HG02885 (cell line): Measurements from ENCODE around the gene RPL41.
"Not testable (repeated sequence)": the region's sequence is repeated elsewhere in the genome, so short reads cannot be mapped to it uniquely, and the experiment has no call there.

Experiments used
- ATAC-seq: cut with Tn5 transposase; IDR thresholded peaks from one replicate; pipeline ENCODE4 v1.9.1; 2021; ENCODE audit warnings: mild to moderate bottlenecking; ENCODE audit not compliant: unreplicated experiment, poor library complexity

The RPL41 gene

GRCh38 chr12:56152756-56153677 lies 36.6 kb downstream of the RPL41 start:
- no peak for ATAC-seq

GRCh38 chr12:56153678-56154065 lies 37.2 kb downstream of the RPL41 start:
- ATAC-seq = no peak

- no peak for ATAC-seq
Measured at GRCh38 chr12:56154246-56154771, 37.9 kb downstream of the RPL41 start.

GRCh38 chr12:56154818-56155217 lies 38.4 kb downstream of the RPL41 start:
- ATAC-seq = no peak

- no peak for ATAC-seq
Measured at GRCh38 chr12:56155256-56155845, 38.9 kb downstream of the RPL41 start.

GRCh38 chr12:56156464-56157200 lies 40.2 kb downstream of the RPL41 start:
- not testable (repeated sequence) for ATAC-seq

- ATAC-seq = peak; percentile 31
Measured at GRCh38 chr12:56157201-56158028, 41.0 kb downstream of the RPL41 start.

- peak; percentile 86 for ATAC-seq
Measured at GRCh38 chr12:56158029-56158925, 41.8 kb downstream of the RPL41 start, which contains the start of gene MYL6. Gene MYL6 (plus strand): TSS chr12:56158359. CDS start chr12:56158402, 43 bp downstream.

GRCh38 chr12:56158926-56159461 lies 42.6 kb downstream of the RPL41 start:
- ATAC-seq = no peak

- no peak for ATAC-seq
Measured at GRCh38 chr12:56159482-56160192, 43.2 kb downstream of the RPL41 start.

- no peak for ATAC-seq
Measured at GRCh38 chr12:56160193-56160763, 43.8 kb downstream of the RPL41 start.

- ATAC-seq = no peak
Measured at GRCh38 chr12:56160894-56161689, 44.7 kb downstream of the RPL41 start.

GRCh38 chr12:56161690-56162351 lies 45.4 kb downstream of the RPL41 start:
- no peak for ATAC-seq

- no peak for ATAC-seq
Measured at GRCh38 chr12:56162468-56163290, 46.2 kb downstream of the RPL41 start.

- no peak for ATAC-seq
Measured at GRCh38 chr12:56163533-56164344, 47.3 kb downstream of the RPL41 start.
